Vagina (tissue), 2 donors: ENCODE measurements around the gene TFE3. TPM values are rescaled to one million over a fixed set of nuclear protein-coding genes. Genes with fewer than 3 reads are reported as not detected.

Experiments
- DNase-seq, 2 donors: peaks; one replicate each; pipeline ENCODE4 v3.0.0-alpha.2; 2017; ENCODE audit errors: extremely low spot score in 2 of 2
- H3K27ac ChIP-seq: fragments of 200-600 bp; sonication (generic); one replicate; pipeline ENCODE4 v1.5.1; 2019
- H3K27me3 ChIP-seq: fragments of 200-600 bp; sonication (generic); one replicate; pipeline ENCODE4 v1.5.1; 2019
- H3K36me3 ChIP-seq, 2 donors: fragments of 200-600 bp; sonication (generic); one replicate each; pipeline ENCODE4 v1.5.1; 2017 to 2019
- H3K4me1 ChIP-seq: fragments of 200-600 bp; sonication (generic); one replicate; pipeline ENCODE4 v1.5.1; 2019
- H3K4me3 ChIP-seq, 2 donors: fragments of 200-600 bp; sonication (generic); 1 replicate in 1 of 2; 2 replicates in 1 of 2; pipeline ENCODE4 v1.5.1; 2016 to 2019
- H3K9me3 ChIP-seq: fragments of 200-600 bp; sonication (generic); one replicate; pipeline ENCODE4 v1.5.1; 2019
- POLR2A ChIP-seq, 2 donors: fragments of 450-650 bp; IDR thresholded peaks; one replicate each; pipeline ENCODE4 v1.6.1; 2017; ENCODE audit warnings: antibody characterized with exemption in 2 of 2, mild to moderate bottlenecking in 2 of 2, moderate library complexity in 2 of 2
- POLR2AphosphoS5 ChIP-seq, 2 donors: sonication (generic); formaldehyde crosslinking; IDR thresholded peaks; one replicate each; pipeline ENCODE4 v1.9.0; 2017; ENCODE audit warnings: antibody characterized with exemption in 2 of 2, mild to moderate bottlenecking in 2 of 2, low read depth in 1 of 2; ENCODE audit not compliant: insufficient read depth in 1 of 2
- intact Hi-C: fragments of 100-400 bp; cut with DNase I; formaldehyde crosslinking; loops from one replicate; pipeline ENCODE4 v1.15.1; 2023
- total RNA-seq: library from RNA; depleted of rRNA; stranded (reverse); fragments of >200 nt; gene quantifications from one replicate; pipeline ENCODE4 v1.2.3, GENCODE V29; 2016
- TF ChIP-seq, protein P1 (sequence below), 3 experiments: fragments of 450-650 bp in 2 of 3; fragments of 200-600 bp in 1 of 3; sonication (generic) in 1 of 3; IDR thresholded peaks; one replicate each; pipeline ENCODE4 v1.5.1; 2017 to 2019; ENCODE audit warnings: antibody characterized with exemption in 3 of 3, mild to moderate bottlenecking in 2 of 3, moderate library complexity in 2 of 3

The TFE3 gene
- total RNA-seq, 1 donor from 2014 or later = 87.4 TPM

DNA sequence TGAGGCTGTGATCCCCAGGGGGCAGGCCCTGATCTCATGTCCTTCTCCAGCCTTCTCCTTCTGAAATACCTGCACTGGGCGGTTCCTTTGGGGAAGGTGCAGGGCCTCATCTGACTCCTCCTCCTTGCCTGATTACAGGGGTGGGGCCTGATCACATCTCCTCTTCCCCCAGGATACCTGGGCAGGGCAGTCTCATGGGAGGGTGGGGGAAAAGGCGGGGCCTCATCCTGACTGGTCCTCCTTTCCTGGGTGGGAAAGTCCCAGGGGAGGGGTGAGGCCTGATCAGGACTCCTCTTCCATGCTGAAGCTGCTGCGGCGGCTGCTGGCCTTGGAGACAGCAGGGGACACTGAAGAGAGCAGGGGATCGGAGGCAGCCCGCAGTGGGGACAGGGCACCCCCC, 13.3 kb downstream of the TFE3 start:
- Histone ChIP-seq H3K36me3 (peaks cover 0 to 25% of the 10 kb centered on the region in 2 donors), H3K4me3 (no peak overlapping the region), H3K9me3 (no peaks in the 10 kb centered on the region), H3K4me1 (no peaks in the 10 kb centered on the region), H3K27me3 (no peaks in the 10 kb centered on the region), H3K27ac (no peak overlapping the region)
- TF ChIP-seq POLR2AphosphoS5 (IDR thresholded peaks at IDR 0.05; ENCODE audit: insufficient read depth in 1 of 2, low read depth in 1 of 2) (no peak), POLR2A (IDR thresholded peaks at IDR 0.05) (no peak)
- TF ChIP-seq, protein P1, sequence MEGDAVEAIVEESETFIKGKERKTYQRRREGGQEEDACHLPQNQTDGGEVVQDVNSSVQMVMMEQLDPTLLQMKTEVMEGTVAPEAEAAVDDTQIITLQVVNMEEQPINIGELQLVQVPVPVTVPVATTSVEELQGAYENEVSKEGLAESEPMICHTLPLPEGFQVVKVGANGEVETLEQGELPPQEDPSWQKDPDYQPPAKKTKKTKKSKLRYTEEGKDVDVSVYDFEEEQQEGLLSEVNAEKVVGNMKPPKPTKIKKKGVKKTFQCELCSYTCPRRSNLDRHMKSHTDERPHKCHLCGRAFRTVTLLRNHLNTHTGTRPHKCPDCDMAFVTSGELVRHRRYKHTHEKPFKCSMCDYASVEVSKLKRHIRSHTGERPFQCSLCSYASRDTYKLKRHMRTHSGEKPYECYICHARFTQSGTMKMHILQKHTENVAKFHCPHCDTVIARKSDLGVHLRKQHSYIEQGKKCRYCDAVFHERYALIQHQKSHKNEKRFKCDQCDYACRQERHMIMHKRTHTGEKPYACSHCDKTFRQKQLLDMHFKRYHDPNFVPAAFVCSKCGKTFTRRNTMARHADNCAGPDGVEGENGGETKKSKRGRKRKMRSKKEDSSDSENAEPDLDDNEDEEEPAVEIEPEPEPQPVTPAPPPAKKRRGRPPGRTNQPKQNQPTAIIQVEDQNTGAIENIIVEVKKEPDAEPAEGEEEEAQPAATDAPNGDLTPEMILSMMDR (IDR thresholded peaks at IDR 0.05) = no peak
- DNase-seq = no peak
- intact Hi-C loops = no loop called here

DNA sequence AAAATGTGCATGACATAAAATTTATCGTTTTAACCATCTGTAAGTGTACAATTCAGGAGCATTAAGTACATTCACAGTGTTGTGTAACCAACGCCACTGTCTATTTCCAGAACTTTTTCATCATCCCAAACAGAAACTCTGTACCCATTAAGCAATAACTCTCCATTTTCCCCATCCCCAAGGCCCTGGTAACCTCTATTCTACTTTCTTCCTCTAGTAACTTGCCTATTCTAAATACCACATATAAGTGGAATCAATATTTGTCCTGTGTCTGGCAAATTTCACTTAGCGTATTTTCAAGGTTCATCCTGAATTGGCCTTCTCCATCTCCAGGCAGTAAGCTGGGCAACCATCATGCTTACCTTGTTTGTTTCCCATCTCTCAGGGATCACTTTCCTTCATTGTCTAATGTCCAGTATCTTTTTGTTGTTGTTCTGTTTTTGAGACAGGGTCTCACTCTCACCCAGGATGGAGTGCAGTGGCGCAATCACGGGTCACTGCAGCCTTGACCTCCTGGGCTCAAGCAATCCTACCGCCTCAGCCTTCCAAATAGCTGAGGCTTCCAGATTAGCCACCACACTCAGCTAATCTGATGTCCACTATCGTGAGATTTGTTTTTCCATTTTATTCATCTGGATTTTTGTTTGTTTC, 23.4 kb downstream of the TFE3 start:
- intact Hi-C loops = no loop called here
- no peaks in the 10 kb centered on the region for H3K27me3 ChIP-seq
- H3K27ac ChIP-seq = no peak overlapping the region
- no peak overlapping the region for H3K4me3 ChIP-seq
- no peaks in the 10 kb centered on the region for H3K36me3 ChIP-seq
- H3K9me3 ChIP-seq = no peaks in the 10 kb centered on the region
- no peaks in the 10 kb centered on the region for H3K4me1 ChIP-seq
- no peak for DNase-seq
- TF ChIP-seq, protein P1 (IDR thresholded peaks at IDR 0.05) = no peak
- TF ChIP-seq POLR2A (IDR thresholded peaks at IDR 0.05) = no peak
- TF ChIP-seq POLR2AphosphoS5 (IDR thresholded peaks at IDR 0.05; ENCODE audit: insufficient read depth in 1 of 2, low read depth in 1 of 2) = no peak

DNA sequence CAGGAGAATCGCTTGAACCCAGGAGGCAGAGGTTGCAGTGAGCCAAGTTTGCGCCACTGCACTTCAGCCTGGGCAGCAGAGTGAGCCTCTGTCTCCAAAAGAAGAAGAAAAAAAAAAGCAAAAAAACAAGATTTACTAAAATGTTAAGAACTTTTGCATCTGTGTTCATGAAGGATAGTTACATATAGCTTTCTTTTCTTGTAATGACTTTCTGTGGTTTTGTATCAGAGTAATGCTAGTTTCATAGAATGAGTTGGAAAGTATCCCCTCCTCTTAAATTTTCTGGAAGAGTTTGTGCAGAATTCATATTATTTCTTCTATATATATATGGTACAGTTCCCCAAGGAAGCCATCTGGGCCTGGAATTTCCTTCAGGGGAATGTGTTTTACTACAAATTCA, 24.1 kb downstream of the TFE3 start:
- intact Hi-C loops = no loop called here
- Histone ChIP-seq H3K4me1 (no peaks in the 10 kb centered on the region), H3K36me3 (no peaks in the 10 kb centered on the region), H3K27ac (no peak overlapping the region), H3K9me3 (no peaks in the 10 kb centered on the region), H3K27me3 (no peaks in the 10 kb centered on the region), H3K4me3 (no peak overlapping the region)
- TF ChIP-seq, protein P1 (IDR thresholded peaks at IDR 0.05) = no peak
- TF ChIP-seq POLR2AphosphoS5 (IDR thresholded peaks at IDR 0.05; ENCODE audit: insufficient read depth in 1 of 2, low read depth in 1 of 2) (no peak), POLR2A (IDR thresholded peaks at IDR 0.05) (no peak)
- no peak for DNase-seq

DNA sequence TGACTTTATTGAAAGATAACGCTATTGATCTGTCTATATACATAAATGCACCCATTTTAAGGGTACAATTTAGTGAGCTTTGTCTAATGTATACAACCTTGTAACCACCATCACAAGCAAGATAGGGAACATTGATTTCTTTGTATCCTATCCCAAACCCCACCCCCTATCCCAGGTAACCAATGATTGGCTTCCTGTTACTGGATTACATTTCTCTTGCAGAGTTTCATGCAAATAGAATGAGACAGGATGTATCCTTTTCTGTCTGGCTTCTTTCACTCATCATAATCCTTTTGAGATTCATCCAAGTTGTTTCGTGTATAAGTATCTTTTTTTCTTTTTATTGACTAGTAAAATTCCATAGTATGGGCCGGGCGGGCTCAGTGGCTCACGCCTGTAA, 39.5 kb downstream of the TFE3 start:
- H3K4me1 ChIP-seq = peaks cover 11% of the 10 kb centered on the region
- no peak for DNase-seq
- intact Hi-C loops = no loop called here
- no peak overlapping the region for H3K27ac ChIP-seq
- no peak overlapping the region for H3K4me3 ChIP-seq
- no peak for TF ChIP-seq POLR2A (IDR thresholded peaks at IDR 0.05)
- TF ChIP-seq POLR2AphosphoS5 (IDR thresholded peaks at IDR 0.05; ENCODE audit: insufficient read depth in 1 of 2, low read depth in 1 of 2) = no peak
- TF ChIP-seq, protein P1 (IDR thresholded peaks at IDR 0.05) = no peak
- no peaks in the 10 kb centered on the region for H3K27me3 ChIP-seq
- H3K36me3 ChIP-seq = peaks cover 0 to 4% of the 10 kb centered on the region in 2 donors
- H3K9me3 ChIP-seq = no peaks in the 10 kb centered on the region

DNA sequence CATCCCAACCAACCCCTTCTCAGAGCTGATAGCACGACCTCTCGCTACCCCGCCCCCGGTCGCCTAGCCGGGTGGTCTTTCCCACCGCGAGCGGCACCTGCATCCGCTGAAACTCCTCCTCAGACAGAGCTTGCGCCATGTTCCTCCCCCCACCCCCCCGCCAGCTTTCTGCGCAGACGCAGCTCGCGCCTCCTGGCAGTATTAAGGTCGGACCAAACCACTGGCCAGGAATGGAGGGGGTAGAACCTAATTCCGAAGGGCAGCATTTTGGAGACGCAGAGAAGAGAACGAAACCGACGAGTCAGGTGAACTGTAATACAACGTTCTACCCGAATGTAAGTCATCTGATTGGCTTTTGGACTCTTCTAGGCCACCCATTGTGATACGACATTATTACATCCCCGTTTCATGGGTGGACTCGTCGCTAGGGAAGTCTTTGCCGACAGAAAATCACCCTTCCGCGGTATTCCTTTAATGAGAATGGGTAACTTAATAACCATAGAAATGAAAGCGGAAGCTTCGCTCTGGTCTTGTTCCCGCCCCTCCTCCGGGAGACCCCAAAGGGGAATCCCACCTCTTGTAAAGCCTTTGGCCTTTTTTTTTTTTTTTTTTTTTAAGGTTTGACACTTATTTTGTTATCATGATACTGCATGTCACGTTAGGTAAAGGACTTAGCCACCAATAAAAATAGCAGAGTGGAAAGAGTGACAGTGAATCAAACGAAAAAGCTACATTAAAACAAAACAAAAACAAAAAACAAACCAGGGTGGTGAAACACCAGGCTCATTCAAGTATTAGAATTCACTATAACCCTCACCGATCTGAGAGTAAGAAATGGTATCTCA, 40.8 kb downstream of the TFE3 start, which contains the start of gene GRIPAP1:
TSS of gene GRIPAP1 (minus strand) at position 174 of the 845 bp plus-strand sequence. CDS start at position 139, 35 bp downstream.
- H3K27me3 ChIP-seq = no peaks in the 10 kb centered on the region
- peak within 1 kb of the TSS; percentile 49 to 75 for H3K4me3 ChIP-seq
- H3K36me3 ChIP-seq = peaks cover 0 to 4% of the 10 kb centered on the region in 2 donors
- H3K9me3 ChIP-seq = no peaks in the 10 kb centered on the region
- DNase-seq = no peak
- peak within 1 kb of the TSS; percentile 73 for H3K27ac ChIP-seq
- H3K4me1 ChIP-seq = peaks cover 19% of the 10 kb centered on the region
- intact Hi-C loops = no loop called here
- TF ChIP-seq, protein P1 (IDR thresholded peaks at IDR 0.05) = no peak
- peak in 1 of 2 donors; percentile 49 for TF ChIP-seq POLR2A (IDR thresholded peaks at IDR 0.05)
- peak in 1 of 2 donors; percentile 83 for TF ChIP-seq POLR2AphosphoS5 (IDR thresholded peaks at IDR 0.05; ENCODE audit: insufficient read depth in 1 of 2, low read depth in 1 of 2)
